Measurements from ENCODE around the gene CSRNP3.
"Not testable (repeated sequence)": the region's sequence is repeated elsewhere in the genome, so short reads cannot be mapped to it uniquely, and the experiment has no call there.

Gene CSRNP3

GRCh38 chr2:165637396-165637795 is 167.9 kb downstream of the CSRNP3 start:
- no peak for DNase-seq

- no peak for DNase-seq
These were observed 170.0 kb downstream of the CSRNP3 start for GRCh38 chr2:165639504-165639903.

DNA sequence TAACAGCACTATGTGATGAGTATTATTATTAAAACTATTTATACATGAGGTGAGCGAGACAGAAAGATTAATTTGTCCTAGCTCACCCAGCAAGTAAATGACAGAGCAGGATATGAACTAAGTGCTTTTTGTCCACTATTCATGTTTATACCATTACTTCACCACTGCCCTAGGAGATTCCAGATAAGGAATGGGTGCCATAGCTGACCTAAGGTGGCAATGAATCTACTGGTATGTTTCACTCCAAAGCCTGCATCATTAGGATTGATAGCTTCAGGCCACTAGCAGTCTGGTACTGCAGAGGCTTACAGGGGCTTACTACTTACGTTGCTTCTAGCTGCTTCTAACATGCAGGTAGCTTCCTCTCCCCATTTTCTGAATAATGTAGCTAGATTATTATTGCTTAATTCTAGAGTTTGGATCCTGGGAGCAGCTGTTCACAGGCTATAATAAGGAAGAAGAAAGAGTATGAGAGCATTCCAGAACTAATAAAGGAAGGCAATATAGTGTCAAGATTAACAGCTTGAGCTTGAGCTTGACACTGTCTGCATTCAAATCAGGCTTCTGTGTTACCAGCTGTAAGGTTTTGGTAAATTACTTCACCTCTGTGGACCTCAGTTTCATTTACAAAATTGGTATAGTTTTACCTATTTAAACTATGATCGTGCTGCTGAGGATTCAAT is 170.9 kb downstream of the CSRNP3 start:
- no peak for DNase-seq

GRCh38 chr2:165645930-165646831 is 176.7 kb downstream of the CSRNP3 start:
- DNase-seq: no peak

DNA sequence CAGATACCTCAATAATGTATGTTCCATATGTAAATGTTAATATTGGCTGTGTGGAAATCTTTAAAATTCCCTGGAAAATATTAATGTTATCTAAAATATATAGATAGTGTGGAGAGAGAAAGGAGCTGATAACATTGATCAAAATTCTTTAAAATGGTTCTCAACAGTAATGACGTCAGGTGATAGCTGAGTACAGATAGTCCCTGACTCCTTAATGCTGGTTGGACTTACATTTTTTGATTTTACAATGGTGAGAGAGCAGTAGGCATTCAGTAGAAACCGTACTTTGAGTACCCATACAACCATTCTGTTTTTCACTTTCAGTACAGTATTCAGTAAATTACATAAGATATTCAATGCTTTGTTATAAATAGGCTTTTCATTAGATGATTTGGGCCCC is 177.9 kb downstream of the CSRNP3 start:
- DNase-seq: no peak

GRCh38 chr2:165648801-165649200 is 179.3 kb downstream of the CSRNP3 start:
- DNase-seq: no peak

GRCh38 chr2:165651233-165651632 is 181.7 kb downstream of the CSRNP3 start:
- no peak for DNase-seq

DNA sequence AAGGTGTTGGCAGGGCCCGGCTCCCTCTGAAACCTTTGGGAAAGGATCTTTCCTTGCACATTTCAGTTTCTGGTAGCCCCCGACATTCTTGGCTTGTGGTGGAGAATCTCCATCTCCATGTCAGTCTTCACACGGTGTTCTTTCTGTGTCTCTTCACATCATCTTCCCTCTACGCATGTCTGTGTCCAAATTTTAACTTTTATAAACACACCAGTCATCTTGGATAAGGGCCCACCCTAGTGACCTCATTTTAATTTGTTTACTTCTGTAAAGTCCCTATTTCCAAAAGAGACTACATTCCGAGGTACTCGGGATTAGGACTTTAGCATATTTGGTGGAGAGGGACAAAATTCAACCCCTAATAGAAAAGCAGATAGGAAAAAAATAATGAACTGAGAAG is 186.2 kb downstream of the CSRNP3 start:
- DNase-seq: no peak

DNA sequence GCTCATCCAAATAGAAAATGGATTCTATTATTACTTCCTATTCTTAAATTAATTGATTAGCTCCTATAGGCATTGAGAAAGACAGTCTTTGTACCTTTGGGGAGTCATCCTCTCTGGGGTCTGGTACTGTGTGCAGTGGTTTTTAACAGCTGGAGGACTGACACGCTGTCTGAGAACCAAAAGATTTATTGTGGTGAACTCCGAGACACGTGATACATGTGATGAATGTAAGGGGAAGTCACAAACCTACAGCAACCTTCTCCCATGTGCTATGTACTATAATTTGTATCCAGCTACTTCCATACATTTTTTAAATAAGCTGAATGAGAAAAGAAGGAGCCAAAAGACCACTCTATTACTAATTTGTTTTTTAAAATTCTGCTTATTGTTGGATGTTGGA is 190.9 kb downstream of the CSRNP3 start:
- DNase-seq: no peak

DNA sequence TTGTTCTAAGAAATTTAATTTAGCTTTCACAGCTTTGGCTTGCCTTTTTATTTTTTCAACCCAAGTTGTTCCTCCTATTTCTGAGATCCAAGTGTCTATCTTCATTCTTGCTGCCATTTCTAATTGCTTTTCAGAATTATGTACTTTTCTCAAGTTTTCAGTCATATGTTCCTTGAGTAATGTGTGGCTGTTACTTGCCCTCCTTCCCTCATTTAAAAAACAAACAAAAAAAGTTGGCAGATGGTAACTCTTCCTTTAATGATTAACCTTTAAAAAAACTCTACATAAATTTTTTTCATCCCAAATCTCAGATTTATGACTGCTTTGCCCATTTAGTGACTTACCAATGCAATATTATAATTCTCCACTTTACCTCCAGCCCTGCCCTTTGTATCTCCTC is 193.2 kb downstream of the CSRNP3 start:
- DNase-seq: no peak

- DNase-seq: no peak
These were observed 196.1 kb downstream of the CSRNP3 start for GRCh38 chr2:165665614-165666013.

DNA sequence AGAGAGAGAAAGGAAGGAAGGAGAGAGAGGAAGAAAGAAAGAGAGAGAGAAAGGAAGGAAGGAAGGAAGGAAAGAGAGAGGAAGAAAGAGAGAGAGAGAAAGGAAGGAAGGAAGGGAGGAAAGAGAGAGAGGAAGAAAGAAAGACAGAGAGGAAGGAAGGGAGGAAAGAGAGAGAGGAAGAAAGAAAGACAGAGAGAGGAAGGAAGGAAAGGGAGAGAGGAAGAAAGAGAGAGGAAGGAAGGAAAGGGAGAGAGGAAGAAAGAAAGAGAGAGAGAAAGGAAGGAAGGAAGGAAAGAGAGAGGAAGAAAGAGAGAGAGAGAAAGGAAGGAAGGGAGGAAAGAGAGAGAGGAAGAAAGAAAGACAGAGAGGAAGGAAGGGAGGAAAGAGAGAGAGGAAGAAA is 196.6 kb downstream of the CSRNP3 start:
- not testable (repeated sequence) for DNase-seq

GRCh38 chr2:165666605-165667004 is 197.1 kb downstream of the CSRNP3 start:
- no peak for DNase-seq

DNA sequence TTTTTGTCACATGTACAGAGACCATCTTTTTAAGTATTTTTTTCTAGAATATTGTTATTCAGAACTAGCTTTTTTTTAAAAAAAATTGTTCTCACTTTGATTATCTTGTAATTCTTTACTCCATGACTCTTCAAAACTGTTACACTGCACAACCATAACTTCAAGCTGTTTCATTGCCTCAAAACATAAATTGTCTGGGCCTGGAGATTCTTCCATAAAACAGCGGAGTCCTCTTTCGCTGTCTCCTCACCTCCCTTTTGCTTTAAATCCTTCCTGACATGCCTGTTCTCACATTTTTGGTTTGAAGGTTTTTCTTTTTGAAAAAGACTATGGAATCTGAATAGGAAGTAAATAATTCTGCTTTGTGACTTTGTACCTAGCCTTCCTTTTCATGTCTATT is 197.9 kb downstream of the CSRNP3 start:
- no peak for DNase-seq

- DNase-seq: no peak
These were observed 205.3 kb downstream of the CSRNP3 start for GRCh38 chr2:165674780-165675179.

DNA sequence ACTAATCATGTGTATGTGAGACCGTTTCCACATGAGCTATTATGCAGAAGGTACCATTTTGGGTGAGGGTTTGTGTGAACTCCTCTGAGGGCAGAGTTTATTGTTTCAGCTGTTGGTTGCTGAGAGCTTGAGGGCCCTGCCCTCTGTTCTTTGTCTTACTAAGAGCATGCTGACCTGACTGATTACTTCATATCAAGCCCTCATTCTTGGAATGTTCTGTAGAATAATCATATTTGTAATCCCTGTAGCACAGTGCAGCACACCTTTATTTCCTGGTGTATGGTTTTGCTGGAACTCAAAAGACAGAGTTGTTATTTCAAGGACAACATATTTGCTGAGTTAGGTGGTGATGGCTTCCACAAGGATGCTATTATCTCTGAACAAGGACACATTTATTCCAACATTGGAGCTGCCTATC is 206.1 kb downstream of the CSRNP3 start:
- DNase-seq: no peak

DNA sequence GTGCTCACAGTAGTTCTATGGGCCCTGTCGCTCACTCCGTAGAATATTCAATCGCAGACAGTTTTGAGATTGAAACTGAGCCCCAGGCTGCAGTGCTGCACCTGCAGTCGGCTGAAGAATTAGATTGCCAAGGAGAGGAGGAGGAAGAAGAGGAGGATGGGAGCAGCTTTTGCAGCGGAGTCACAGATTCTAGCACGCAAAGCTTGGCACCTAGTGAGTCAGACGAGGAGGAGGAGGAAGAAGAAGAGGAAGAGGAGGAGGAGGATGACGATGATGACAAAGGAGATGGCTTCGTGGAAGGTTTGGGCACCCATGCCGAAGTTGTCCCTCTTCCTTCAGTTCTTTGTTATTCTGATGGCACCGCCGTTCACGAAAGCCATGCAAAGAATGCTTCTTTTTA is 209.4 kb downstream of the CSRNP3 start:
- no peak for DNase-seq

GRCh38 chr2:165679621-165680020 is 210.1 kb downstream of the CSRNP3 start:
- DNase-seq: no peak

DNA sequence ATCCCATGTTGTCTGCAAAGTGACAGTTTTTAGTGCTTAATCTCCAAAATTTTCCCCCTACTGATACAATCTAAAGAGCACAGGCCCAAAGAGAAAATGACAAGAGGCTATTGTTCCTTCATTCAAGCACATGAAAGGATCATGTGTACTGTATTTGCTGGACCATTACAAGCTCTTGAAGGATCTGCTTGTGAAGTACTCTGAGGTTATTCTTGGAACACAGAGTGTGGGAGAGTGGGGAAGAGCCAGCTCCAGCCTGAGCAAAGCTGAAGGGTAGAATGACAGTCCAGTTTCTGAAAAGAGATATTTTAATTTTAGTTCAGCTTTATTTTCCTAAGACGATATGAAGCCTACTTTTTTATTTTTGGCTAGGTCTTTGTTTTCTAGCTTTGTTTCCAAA is 212.3 kb downstream of the CSRNP3 start:
- no peak for DNase-seq

- DNase-seq: no peak
These were observed 213.0 kb downstream of the CSRNP3 start for GRCh38 chr2:165682546-165682945.

- no peak for DNase-seq
These were observed 217.3 kb downstream of the CSRNP3 start for GRCh38 chr2:165686800-165687199.

- no peak for DNase-seq
These were observed 218.0 kb downstream of the CSRNP3 start for GRCh38 chr2:165687426-165688002.

DNA sequence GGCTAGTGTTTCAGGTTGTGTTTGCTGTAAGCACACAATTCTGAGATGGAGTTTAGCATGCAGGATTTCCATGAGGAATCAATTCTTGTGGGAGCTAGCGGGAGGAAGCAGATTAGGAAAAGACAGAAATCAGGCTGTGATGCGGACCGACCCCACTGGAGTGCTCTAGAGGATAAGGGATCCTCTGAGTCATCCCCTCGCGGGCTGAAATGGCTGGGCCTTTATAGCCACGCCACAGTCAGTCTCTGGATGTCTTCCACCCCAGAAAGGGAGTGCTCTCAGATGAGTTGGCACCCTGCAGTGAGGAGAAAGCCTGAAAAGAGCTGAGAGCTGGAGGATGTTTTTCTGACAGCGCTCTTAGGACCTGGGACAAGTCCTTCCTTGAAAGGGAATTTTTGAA is 222.1 kb downstream of the CSRNP3 start:
- no peak for DNase-seq

- DNase-seq: no peak
These were observed 223.4 kb downstream of the CSRNP3 start for GRCh38 chr2:165692906-165693305.

All from T-helper 1 cell (primary cell).